Breast epithelium (tissue), 4 donors: ENCODE data around the gene TMEM218. TPM values are rescaled to one million over a fixed set of nuclear protein-coding genes. Genes with fewer than 3 reads are reported as not detected.

ENCODE experiments used
- DNase-seq, 2 donors: peaks; one replicate each; pipeline ENCODE4 v3.0.0-alpha.2; 2019; ENCODE audit warnings: low spot score in 2 of 2
- H3K27ac ChIP-seq, 2 donors: fragments of 200-600 bp; sonication (generic) in 1 of 2; one replicate each; pipeline ENCODE4 v1.5.1; 2016 to 2019; ENCODE audit warnings: mild to moderate bottlenecking in 1 of 2
- H3K27me3 ChIP-seq, 2 donors: fragments of 200-600 bp; sonication (generic) in 1 of 2; one replicate each; pipeline versions ENCODE4 v1.5.1 to v1.6.0; 2017 to 2019; ENCODE audit warnings: control low read depth in 1 of 2, mild to moderate bottlenecking in 1 of 2
- H3K36me3 ChIP-seq: fragments of 200-600 bp; one replicate; pipeline ENCODE4 v1.5.1; 2019
- H3K4me1 ChIP-seq, 2 donors: fragments of 200-600 bp; sonication (generic); one replicate each; pipeline ENCODE4 v1.5.1; 2016 to 2019; ENCODE audit warnings: control low read depth in 1 of 2
- H3K4me3 ChIP-seq, 3 donors: fragments of 200-600 bp; sonication (generic); 1 replicate in 2 of 3; 2 replicates in 1 of 3; pipeline ENCODE4 v1.5.1; 2016 to 2019; ENCODE audit warnings: mild to moderate bottlenecking in 3 of 3, moderate library complexity in 2 of 3
- H3K9me3 ChIP-seq, 2 donors: fragments of 200-600 bp; sonication (generic) in 1 of 2; one replicate each; pipeline ENCODE4 v1.5.1; 2016 to 2019; ENCODE audit warnings: control low read depth in 1 of 2
- CTCF ChIP-seq, 3 donors: fragments of 450-650 bp; IDR thresholded peaks; one replicate each; pipeline ENCODE4 v1.5.1; 2016 to 2017; ENCODE audit warnings: antibody characterized with exemption in 3 of 3, mild to moderate bottlenecking in 3 of 3, moderate library complexity in 3 of 3
- POLR2A ChIP-seq: fragments of 450-650 bp; IDR thresholded peaks from one replicate; pipeline ENCODE4 v1.6.1; 2016; ENCODE audit warnings: antibody characterized with exemption, mild to moderate bottlenecking, moderate library complexity
- POLR2AphosphoS5 ChIP-seq, 3 donors: sonication (generic); formaldehyde crosslinking; IDR thresholded peaks; one replicate each; pipeline ENCODE4 v1.6.1; 2017; ENCODE audit warnings: antibody characterized with exemption in 3 of 3
- intact Hi-C: fragments of 100-400 bp; cut with DNase I; formaldehyde crosslinking; loops from one replicate; pipeline ENCODE4 v1.15.1; 2023; ENCODE audit warnings: low total_unique reads
- total RNA-seq, 3 donors: library from RNA; depleted of rRNA; stranded (reverse); fragments of >200 nt; gene quantifications; one replicate each; pipeline ENCODE4 v1.1.0, GENCODE V29; 2016

The TMEM218 gene
- total RNA-seq, 3 donors from 2014 or later, result 20.6 to 26.2 (median 22.4) TPM

- Histone ChIP-seq H3K4me3 (no peak overlapping the region), H3K4me1 (no peaks in the 10 kb centered on the region), H3K27ac (no peak overlapping the region), H3K9me3 (no peaks in the 10 kb centered on the region), H3K27me3 (peaks cover 0 to 14% of the 10 kb centered on the region in 2 donors), H3K36me3 (no peaks in the 10 kb centered on the region)
- no peak for DNase-seq
- intact Hi-C loops, result no loop called here
- no peak for TF ChIP-seq POLR2A
- no peak for TF ChIP-seq CTCF (IDR thresholded peaks at IDR 0.05)
- no peak for TF ChIP-seq POLR2AphosphoS5 (IDR thresholded peaks at IDR 0.05)
Measured at GRCh38 chr11:125117429-125117828, 6.0 kb upstream of the TMEM218 start.

GRCh38 chr11:125114518-125114917 lies 3.1 kb upstream of the TMEM218 start:
- no peaks in the 10 kb centered on the region for H3K36me3 ChIP-seq
- no peak for TF ChIP-seq POLR2AphosphoS5 (IDR thresholded peaks at IDR 0.05)
- TF ChIP-seq CTCF (IDR thresholded peaks at IDR 0.05), result no peak
- TF ChIP-seq POLR2A, result no peak
- DNase-seq, result no peak
- H3K27ac ChIP-seq, result no peak overlapping the region
- H3K9me3 ChIP-seq, result no peaks in the 10 kb centered on the region
- no peaks in the 10 kb centered on the region for H3K4me1 ChIP-seq
- no peak overlapping the region for H3K4me3 ChIP-seq
- intact Hi-C loops, result no loop called here
- H3K27me3 ChIP-seq, result peaks cover 0 to 9% of the 10 kb centered on the region in 2 donors

- no peak for DNase-seq
- Histone ChIP-seq H3K9me3 (no peaks in the 10 kb centered on the region), H3K4me1 (no peaks in the 10 kb centered on the region), H3K4me3 (peak overlapping the region; percentile 57 to 96 (median 81)), H3K27ac (peak overlapping the region; percentile 87 to 93), H3K36me3 (no peaks in the 10 kb centered on the region), H3K27me3 (no peaks in the 10 kb centered on the region)
- TF ChIP-seq POLR2A, result no peak
- no peak for TF ChIP-seq POLR2AphosphoS5 (IDR thresholded peaks at IDR 0.05)
- no peak for TF ChIP-seq CTCF (IDR thresholded peaks at IDR 0.05)
- intact Hi-C loops, result no loop called here
Measured at GRCh38 chr11:125112208-125112604, 780 bp upstream of the TMEM218 start.

GRCh38 chr11:125111001-125111342 lies 454 bp downstream of the TMEM218 start:
- H3K4me1 ChIP-seq, result no peaks in the 10 kb centered on the region
- H3K4me3 ChIP-seq, result peak overlapping the region; percentile 57 to 96 (median 81)
- TF ChIP-seq POLR2AphosphoS5 (IDR thresholded peaks at IDR 0.05) (no peak), POLR2A (no peak), CTCF (IDR thresholded peaks at IDR 0.05) (no peak)
- H3K27me3 ChIP-seq, result no peaks in the 10 kb centered on the region
- no peaks in the 10 kb centered on the region for H3K36me3 ChIP-seq
- DNase-seq, result no peak
- intact Hi-C loops, result no loop called here
- H3K9me3 ChIP-seq, result no peaks in the 10 kb centered on the region
- H3K27ac ChIP-seq, result peak overlapping the region; percentile 87 to 93

- H3K4me3 ChIP-seq, result peak overlapping the region; percentile 57 to 96 (median 81)
- H3K9me3 ChIP-seq, result no peaks in the 10 kb centered on the region
- no peaks in the 10 kb centered on the region for H3K4me1 ChIP-seq
- TF ChIP-seq POLR2A, result no peak
- TF ChIP-seq POLR2AphosphoS5 (IDR thresholded peaks at IDR 0.05), result no peak
- TF ChIP-seq CTCF (IDR thresholded peaks at IDR 0.05), result no peak
- H3K27me3 ChIP-seq, result no peaks in the 10 kb centered on the region
- intact Hi-C loops, result no loop called here
- no peaks in the 10 kb centered on the region for H3K36me3 ChIP-seq
- H3K27ac ChIP-seq, result no peak overlapping the region
- no peak for DNase-seq
Measured at GRCh38 chr11:125110506-125110905, 920 bp downstream of the TMEM218 start.
